ENCODE data around the gene TAF13.
"Not testable (repeated sequence)": the region's sequence is repeated elsewhere in the genome, so short reads cannot be mapped to it uniquely, and the experiment has no call there.

TAF13 gene

DNA sequence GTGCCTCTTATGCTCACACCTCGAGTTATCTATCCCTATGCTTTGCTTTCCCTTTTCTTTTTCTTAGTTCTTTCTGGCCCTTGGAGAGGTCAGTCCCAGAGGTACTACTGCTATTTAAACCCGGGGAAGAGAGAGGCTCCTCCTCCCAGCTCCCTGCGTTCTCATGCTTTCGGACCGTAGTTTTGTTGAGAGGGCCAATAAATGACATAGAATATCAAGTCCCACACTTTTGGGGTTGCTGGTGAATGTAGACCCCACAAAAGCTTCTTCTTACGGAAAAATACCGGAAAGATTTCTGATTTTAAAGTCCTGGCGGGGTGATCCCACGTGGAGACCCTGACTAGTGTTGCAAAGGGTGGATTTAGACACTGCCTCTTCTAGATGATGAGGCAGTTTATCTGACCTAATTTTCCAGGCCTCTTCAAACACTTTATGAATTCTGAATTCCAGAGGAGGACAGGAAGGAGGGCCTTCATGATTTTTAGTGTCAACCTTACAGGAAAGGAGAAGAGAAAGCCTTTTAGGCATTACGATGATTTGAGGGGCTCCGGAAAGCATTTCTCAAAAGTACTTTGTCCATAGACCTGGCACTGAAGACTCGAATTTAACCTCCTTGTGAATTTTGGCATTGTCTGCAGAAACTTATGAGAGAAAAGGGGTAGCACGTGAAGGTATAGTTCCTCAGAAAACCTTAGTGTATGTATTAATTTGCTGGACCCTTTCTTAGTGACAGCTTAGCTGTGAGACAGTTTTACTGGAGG, 15.5 kb upstream of the TAF13 start:
- peak in 2 of 3 donors; percentile 58 for DNase-seq

DNA sequence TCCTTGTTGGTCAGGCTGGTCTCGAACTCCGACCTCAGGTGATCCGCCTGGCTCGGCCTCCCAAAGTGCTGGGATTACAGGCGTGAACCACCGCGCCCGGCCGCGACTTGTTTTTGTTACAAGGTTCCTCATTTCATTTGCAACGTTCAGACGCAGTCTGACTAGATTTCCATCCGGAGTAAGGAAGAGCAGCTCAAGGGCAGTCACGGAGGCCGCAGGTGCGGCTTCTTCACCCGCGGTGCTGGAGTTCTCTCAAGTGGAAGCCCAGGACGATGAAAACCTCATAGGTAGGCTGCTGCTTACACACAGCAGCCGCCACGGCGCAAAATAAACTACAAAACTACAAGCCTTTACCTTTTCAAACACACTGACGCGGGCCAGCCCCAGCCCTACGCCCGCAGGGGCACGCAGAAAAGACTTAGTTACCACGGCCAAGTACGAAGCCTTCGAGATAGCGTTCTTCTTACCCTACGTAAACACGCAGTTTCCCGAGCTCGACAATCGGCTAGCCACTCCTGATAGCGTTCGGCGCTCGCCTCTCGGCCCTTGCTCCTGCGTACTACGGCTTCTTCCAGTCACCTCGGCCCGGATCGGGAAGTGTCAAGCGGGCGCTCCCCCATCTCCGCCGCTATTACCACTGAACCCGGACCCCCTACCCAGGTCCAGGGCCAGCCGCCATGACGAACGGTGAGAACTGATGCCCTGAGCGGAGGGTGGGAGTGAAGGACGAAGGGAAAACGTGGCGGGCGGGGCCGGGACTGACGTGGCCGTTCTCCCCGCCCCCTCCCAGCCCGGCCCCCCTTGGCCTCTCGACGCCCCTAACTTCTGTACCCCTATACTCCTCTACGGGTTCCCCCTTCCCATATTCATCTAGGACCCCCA, 14.6 kb upstream of the TAF13 start, which contains the start of gene TMEM167B:
TMEM167B (plus strand) TSS at position 569 of the 882 bp plus-strand sequence; CDS start at position 678, 109 bp downstream.
- DNase-seq, result peak; percentile 94 to 95 (median 95)

DNA sequence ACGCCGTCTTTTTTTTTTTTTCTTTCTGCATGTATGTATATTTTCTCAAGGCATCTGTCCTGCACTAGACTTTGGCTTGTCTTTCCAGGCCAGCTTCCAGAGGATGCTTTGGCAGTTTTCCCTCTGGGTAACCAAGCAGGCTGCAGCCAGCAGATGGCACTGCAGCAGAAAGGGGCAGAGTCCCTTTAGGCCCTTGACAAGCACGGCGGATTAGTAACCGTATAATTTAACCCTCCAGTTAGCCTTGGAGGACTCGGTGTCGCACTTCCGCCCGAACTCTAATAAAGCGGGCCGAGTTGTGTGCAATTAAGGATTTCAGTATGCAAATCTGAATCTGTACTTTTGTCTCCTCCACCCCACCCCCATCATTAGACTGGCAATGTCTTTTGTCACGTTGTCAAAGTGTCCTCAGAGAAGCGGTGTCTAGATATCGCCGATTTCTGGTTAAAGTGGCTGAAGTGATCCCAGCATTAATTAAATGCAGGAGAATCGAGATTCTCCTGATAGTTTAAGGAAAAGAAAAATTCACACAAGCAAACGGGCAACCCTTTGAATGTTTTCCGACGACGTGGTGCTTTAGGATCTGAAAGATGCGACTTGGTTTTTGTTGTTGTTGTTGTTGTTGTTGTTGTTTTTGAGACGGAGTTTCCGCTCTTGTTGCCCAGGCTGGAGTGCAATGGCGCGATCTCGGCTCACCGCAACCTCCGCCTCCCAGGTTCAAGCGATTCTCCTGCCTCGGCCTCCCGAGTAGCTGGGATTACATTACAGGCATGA, 13.6 kb upstream of the TAF13 start:
- peak; percentile 39 to 76 (median 63) for DNase-seq

GRCh38 chr1:109084563-109085517, 9.0 kb upstream of the TAF13 start:
- DNase-seq, result no peak

GRCh38 chr1:109083923-109084322, 8.1 kb upstream of the TAF13 start:
- no peak for DNase-seq

- DNase-seq, result no peak
These were observed 7.7 kb upstream of the TAF13 start for GRCh38 chr1:109083501-109083900.

- no peak for DNase-seq
These were observed 4.8 kb upstream of the TAF13 start for GRCh38 chr1:109080441-109081082.

GRCh38 chr1:109079240-109079622, 3.4 kb upstream of the TAF13 start:
- DNase-seq, result no peak

- DNase-seq, result no peak
These were observed 2.5 kb upstream of the TAF13 start for GRCh38 chr1:109078317-109078716.

- no peak for DNase-seq
These were observed 6.5 kb downstream of the TAF13 start for GRCh38 chr1:109069294-109069693.

- no peak for DNase-seq
These were observed 7.9 kb downstream of the TAF13 start for GRCh38 chr1:109067883-109068282.

- DNase-seq, result no peak
These were observed 10.7 kb downstream of the TAF13 start for GRCh38 chr1:109065137-109065536.

- no peak for DNase-seq
These were observed 14.6 kb downstream of the TAF13 start for GRCh38 chr1:109061183-109061582.

GRCh38 chr1:109060707-109061106, 15.1 kb downstream of the TAF13 start:
- no peak for DNase-seq

GRCh38 chr1:109059026-109059425, 16.8 kb downstream of the TAF13 start:
- DNase-seq, result no peak

- DNase-seq, result no peak
These were observed 19.7 kb downstream of the TAF13 start for GRCh38 chr1:109056064-109056463.

DNA sequence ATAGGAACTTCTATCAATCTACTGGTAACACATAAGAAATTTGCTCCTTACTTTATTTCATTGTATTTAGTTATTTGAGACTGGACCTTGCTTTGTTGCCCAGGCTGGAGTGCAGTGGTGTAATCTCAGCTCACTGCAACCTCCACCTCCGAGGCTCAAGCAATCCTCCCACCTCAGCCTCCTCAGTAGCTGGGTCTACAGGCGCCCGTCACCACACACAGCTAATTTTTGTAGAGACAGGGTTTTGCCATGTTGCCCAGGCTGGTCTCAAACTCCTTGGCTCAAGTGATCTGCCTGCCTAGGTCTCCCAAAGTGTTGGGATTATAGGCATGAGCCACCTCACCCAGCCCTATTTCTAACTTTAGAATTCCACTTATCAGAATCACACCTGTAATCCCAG, 23.7 kb downstream of the TAF13 start:
- not testable (repeated sequence) for DNase-seq

GRCh38 chr1:109050228-109050995, 25.4 kb downstream of the TAF13 start:
- no peak for DNase-seq

DNA sequence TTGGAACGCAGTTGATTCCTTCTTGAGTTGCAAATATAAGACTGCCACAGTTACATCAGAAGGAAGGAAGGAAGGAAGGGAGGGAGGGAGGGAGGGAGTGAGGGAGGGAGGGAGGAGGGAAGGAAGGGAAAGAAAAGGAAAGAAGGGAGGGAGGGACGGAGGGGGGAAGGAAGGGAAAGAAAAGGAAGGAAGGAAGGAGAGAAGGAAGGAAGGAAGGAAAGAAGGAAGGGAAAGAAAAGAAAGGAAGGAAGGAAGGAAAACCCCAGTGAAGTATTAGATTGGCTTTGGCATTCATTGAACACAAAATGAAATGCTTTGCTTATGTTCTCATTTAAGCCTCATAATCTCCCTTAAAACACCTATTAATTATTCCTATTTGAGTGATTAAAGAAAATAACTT, 27.5 kb downstream of the TAF13 start:
- DNase-seq, result no peak

DNA sequence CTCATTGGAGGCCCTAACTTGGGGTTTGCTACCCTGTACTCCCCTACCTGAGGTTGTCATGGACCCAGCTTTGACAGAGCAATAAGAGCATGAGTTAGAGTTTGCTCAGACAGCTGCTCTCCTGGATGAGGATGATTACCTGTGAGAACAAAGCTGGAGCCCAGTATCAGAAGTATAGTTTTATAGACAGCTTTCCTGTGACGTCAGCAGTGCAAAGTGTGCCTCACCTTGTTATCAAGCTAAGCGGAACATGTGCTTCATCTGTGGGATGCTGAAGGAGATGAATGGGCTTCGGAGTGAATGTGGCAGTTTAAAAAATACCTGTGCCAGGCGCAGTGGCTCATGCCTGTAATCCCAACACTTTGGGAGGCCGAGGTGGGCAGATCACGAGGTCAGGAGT, 28.5 kb downstream of the TAF13 start:
- DNase-seq, result no peak

DNA sequence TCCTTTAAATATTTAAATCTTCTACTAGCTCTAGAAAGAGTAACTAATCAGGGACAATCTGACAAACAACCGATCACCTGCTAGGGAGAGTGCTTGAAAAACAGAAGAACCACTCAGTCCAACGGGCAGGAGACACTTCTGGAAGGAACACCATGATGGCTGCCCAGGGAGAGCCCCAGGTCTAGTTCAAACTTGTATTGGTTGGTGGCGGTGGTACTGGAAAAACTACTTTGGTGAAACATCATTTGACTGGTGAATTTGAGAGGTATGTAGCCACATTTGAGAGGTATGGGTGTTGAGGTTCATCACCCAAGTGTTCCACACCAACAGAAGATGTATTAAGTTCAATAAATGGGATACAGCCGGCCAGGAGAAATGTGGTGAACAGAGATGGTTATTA, 29.1 kb downstream of the TAF13 start:
- DNase-seq, result no peak
